K562 (cell line): ENCODE data around the gene LMAN2. TPM values are rescaled to one million over a fixed set of nuclear protein-coding genes. Genes with fewer than 3 reads are reported as not detected.

Experiments
- ATAC-seq: fragments of 200-7000 bp; cut with Tn5 transposase; 3 replicates; pipeline ENCODE4 v1.9.1; 2020; ENCODE audit warnings: moderate library complexity
- BruUV-seq: library from RNA; stranded (reverse); fragments of 400-500 nt; replicated peaks from 2 replicates; lab custom pipeline; 2021; lab: Mats Ljungman, UMichigan
- CTCF ChIA-PET: fragments of 300-600 bp; formaldehyde crosslinking; extraction: SDS; loops from one replicate; lab custom pipeline; 2021; ENCODE audit warnings: low intra/inter-chr PET ratio; lab: Yijun Ruan, JAX
- POLR2A ChIA-PET: fragments of 300-600, 350-650 bp; sonication (Branson Sonifier 250); formaldehyde crosslinking; extraction: SDS; loops from one replicate; lab custom pipeline; 2021; ENCODE audit warnings: antibody characterized with exemption, inconsistent platforms; lab: Yijun Ruan, JAX
- DNase-seq, 4 experiments: peaks; one replicate each; pipeline versions ENCODE4 v3.0.0 to v3.0.0-alpha.2; 2011 to 2018; ENCODE audit warnings: low spot score in 3 of 4, mixed read lengths in 3 of 4; ENCODE audit errors: extremely low read depth in 1 of 4
- FAIRE-seq: peaks from 2 replicates; lab custom pipeline; 2011; peaks lifted over from hg19 to GRCh38; lab: Jason Lieb, UNC
- H2AFZ ChIP-seq: 2 replicates; pipeline ENCODE4 v1.6.0; 2011; ENCODE audit warnings: low read depth, low read length, control low read depth, inconsistent platforms
- H3K27ac ChIP-seq: fragments of 200-600 bp; 3 replicates; pipeline ENCODE4 v1.8.0; 2011; ENCODE audit warnings: low read depth, mild to moderate bottlenecking, control low read depth, inconsistent platforms, low read length, moderate library complexity, mixed read lengths; ENCODE audit errors: extremely low read depth
- H3K27me3 ChIP-seq, 2 experiments: fragments of 300-600 bp in 1 of 2; 2 replicates in 1 of 2; 3 replicates in 1 of 2; pipeline versions ENCODE4 v1.6.0 to v1.8.0; 2011; ENCODE audit warnings: inconsistent platforms in 2 of 2, low read length in 2 of 2, mild to moderate bottlenecking in 1 of 2, mixed read lengths in 1 of 2, moderate library complexity in 1 of 2; ENCODE audit not compliant: control insufficient read depth in 2 of 2, insufficient read depth in 2 of 2
- H3K36me3 ChIP-seq: fragments of 300-600 bp; 3 replicates; pipeline ENCODE4 v1.8.0; 2011; ENCODE audit warnings: mild to moderate bottlenecking, low read length, inconsistent platforms; ENCODE audit not compliant: control insufficient read depth, insufficient read depth
- H3K4me1 ChIP-seq, 2 experiments: fragments of 200-600 bp in 1 of 2; replicated peaks in 1 of 2; 2 replicates in 1 of 2; 3 replicates in 1 of 2; pipeline versions ENCODE4 v1.5.1 to v1.8.0; 2011; ENCODE audit warnings: inconsistent platforms in 2 of 2, low read length in 2 of 2, mild to moderate bottlenecking in 1 of 2, mixed read lengths in 1 of 2, moderate library complexity in 1 of 2; ENCODE audit not compliant: control insufficient read depth in 2 of 2, insufficient read depth in 2 of 2
- H3K4me2 ChIP-seq: 2 replicates; pipeline ENCODE4 v1.6.1; 2011; ENCODE audit warnings: low read length, control low read depth, inconsistent platforms, mixed read lengths; ENCODE audit not compliant: insufficient read depth
- H3K4me3 ChIP-seq: fragments of 200-600 bp; sonication (generic), shearing (Covaris generic); 2 replicates; pipeline ENCODE4 v1.5.1; 2016; ENCODE audit warnings: control low read depth, inconsistent platforms
- H3K79me2 ChIP-seq: fragments of 200-600 bp; 3 replicates; pipeline ENCODE4 v1.8.0; 2011; ENCODE audit warnings: low read length, inconsistent platforms; ENCODE audit not compliant: control insufficient read depth, insufficient read depth
- H3K9ac ChIP-seq, 2 experiments: 2 replicates each; pipeline versions ENCODE4 v1.6.0 to v1.6.1; 2011; ENCODE audit warnings: low read depth in 2 of 2, low read length in 2 of 2, control low read depth in 1 of 2, inconsistent platforms in 1 of 2, mild to moderate bottlenecking in 1 of 2, mixed read lengths in 1 of 2; ENCODE audit not compliant: insufficient read depth in 1 of 2
- H3K9me1 ChIP-seq: one replicate; pipeline ENCODE4 v1.6.0; 2011; ENCODE audit warnings: inconsistent platforms, mild to moderate bottlenecking, low read length, moderate library complexity; ENCODE audit not compliant: control insufficient read depth, insufficient read depth
- H3K9me3 ChIP-seq: replicated peaks from 2 replicates; pipeline ENCODE4 v1.5.1; 2011; ENCODE audit warnings: low read depth, low read length, inconsistent platforms; ENCODE audit not compliant: control insufficient read depth, insufficient read depth
- H4K20me1 ChIP-seq: replicated peaks from 2 replicates; pipeline ENCODE4 v1.6.1; 2011; ENCODE audit warnings: low read length, inconsistent platforms, mixed read lengths; ENCODE audit not compliant: control insufficient read depth, insufficient read depth
- CBX8 ChIP-seq: fragments of 200-600 bp; sonication (generic); IDR thresholded peaks from 2 replicates; pipeline ENCODE4 v1.6.1; 2012; ENCODE audit warnings: borderline replicate concordance, mixed run types, low read depth, mild to moderate bottlenecking, moderate library complexity, mixed read lengths, low read length, control low read depth, inconsistent platforms; ENCODE audit not compliant: poor library complexity, severe bottlenecking; ENCODE audit errors: extremely low read depth
- POLR2H ChIP-seq: IDR thresholded peaks from 2 replicates; pipeline ENCODE4 v1.6.1; 2016; ENCODE audit warnings: missing genetic modification characterization, low read depth, mild to moderate bottlenecking, control low read depth, missing compliant biosample characterization, moderate library complexity
- ZNF174 ChIP-seq: fragments of 250-450 bp; sonication (Bioruptor Pico); IDR thresholded peaks from 2 replicates; pipeline ENCODE4 v1.4.0; 2020; ENCODE audit warnings: mild to moderate bottlenecking
- ZNF212 ChIP-seq: fragments of 450-650 bp; formaldehyde crosslinking; IDR thresholded peaks from 2 replicates; pipeline ENCODE4 v1.4.0; 2020; ENCODE audit warnings: mild to moderate bottlenecking
- WGBS: fragments of 100-300 bp; shearing (Covaris generic); methylation state at CpG from one replicate; pipeline ENCODE4 v1.1.6; 2016; ENCODE audit warnings: low coverage, mixed read lengths; ENCODE audit not compliant: insufficient coverage; ENCODE audit errors: missing lambda C conversion rate; 5-methylcytosine and 5-hydroxymethylcytosine counted together
- in situ Hi-C: fragments of 300-500 bp; cut with MboI; formaldehyde crosslinking; loops from 4 replicates; pipeline ENCODE4 v1.15.0; 2018; ENCODE audit warnings: inconsistent platforms, mixed read lengths
- intact Hi-C: fragments of 100-400 bp; cut with micrococcal nuclease; formaldehyde crosslinking; loops from 2 replicates; pipeline ENCODE4 v1.14.2; 2022
- polyA plus RNA-seq, 8 experiments: library from polyadenylated mRNA; depleted of rRNA in 4 of 8; stranded (reverse) in 5 of 8; unstranded in 3 of 8; fragments of >200 nt; fragmentation: Nextera tagmentation in 2 of 8; fragmentation: Illumina TruSeq in 1 of 8; extraction: Ambion mirVana in 2 of 8; extraction: Trizol in 1 of 8; gene quantifications; 2 replicates each; pipeline versions ENCODE4 v1.2.1 to v1.2.3, GENCODE V29; 2011 to 2014; ENCODE audit warnings: inconsistent platforms in 1 of 8, missing spikeins in 1 of 8
- total RNA-seq, 7 experiments: library from RNA; depleted of rRNA in 6 of 7; stranded (reverse); fragments of >200 nt in 6 of 7; fragmentation: Illumina TruSeq in 2 of 7; extraction: Trizol in 2 of 7; gene quantifications; 2 replicates each; pipeline versions ENCODE4 v1.2.1 to v1.2.3, GENCODE V29; 2011 to 2021; ENCODE audit warnings: low replicate concordance in 1 of 7

LMAN2 gene
- total and polyA plus RNA-seq, 9 of the 15 experiments (the other 6 are each of a cell fraction or from before 2014, with no cell fraction given) = 2.7 to 254 (median 136) TPM

DNA sequence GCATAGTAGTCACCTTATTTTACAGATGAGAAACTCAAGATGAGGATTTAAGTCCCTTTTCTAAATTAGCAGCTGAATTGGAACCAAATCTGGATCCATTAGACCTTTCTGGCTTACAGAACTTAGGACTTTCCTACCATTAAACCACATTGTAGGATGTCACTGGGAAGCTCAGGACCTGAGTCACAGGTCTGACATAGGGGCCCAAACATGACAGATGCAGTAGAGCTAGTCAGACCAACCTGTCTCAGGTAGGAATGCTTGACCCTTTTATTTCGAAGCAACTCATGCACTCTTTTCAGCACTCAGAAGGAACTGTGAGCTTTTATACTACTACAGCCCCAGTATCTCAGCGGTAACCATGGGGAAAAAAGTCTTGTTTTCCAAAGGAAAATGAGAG, 50.5 kb downstream of the LMAN2 start:
- FAIRE-seq = no peak
- in situ Hi-C loops = no loop called here
- no peak for DNase-seq
- intact Hi-C loops = loop anchor here (1.0 to 5.0 kb wide), 2 partner anchors 169 to 187 kb away; partner anchors contain the start of gene NSD1
- Histone ChIP-seq H3K9me3 (no peaks in the 10 kb centered on the region), H3K4me1 (peaks cover 23 to 29% of the 10 kb centered on the region in 2 experiments), H3K79me2 (peaks cover 46% of the 10 kb centered on the region), H4K20me1 (peaks cover 10% of the 10 kb centered on the region), H3K9me1 (no peaks in the 10 kb centered on the region), H3K9ac (no peak overlapping the region), H3K4me3 (no peak overlapping the region), H3K36me3 (peaks cover 59% of the 10 kb centered on the region), H3K27me3 (no peaks in the 10 kb centered on the region), H2AFZ (no peak overlapping the region), H3K27ac (peak overlapping the region; percentile 58; the same call in 2 of the 3 replicates), H3K4me2 (no peak overlapping the region)
- TF ChIP-seq CBX8 (no peak), ZNF174 (no peak), ZNF212 (CRISPR knock-in tag) (no peak), POLR2H (tag) (no peak)
- ATAC-seq = no peak
- 88% methylated on average over 2 of the region's 2 CpGs for WGBS
- BruUV-seq = no TSS peak
- POLR2A ChIA-PET = interaction anchor here (0.6 to 1.9 kb wide), 7 partner anchors 8 to 607 kb away, joined by 3 to 9 read pairs (median 4); partner anchors contain the start of gene MXD3
- CTCF ChIA-PET = interaction anchor here (0.6 kb wide), 1 partner anchor 33 kb away, joined by 5 read pairs; no protein-coding TSS in a partner anchor
